Ascending aorta (tissue), 2 donors: ENCODE data around the gene C15orf61. TPM values are rescaled to one million over a fixed set of nuclear protein-coding genes. Genes with fewer than 3 reads are reported as not detected.

ENCODE experiments used
- DNase-seq, 2 donors: peaks; one replicate each; pipeline ENCODE4 v3.0.0-alpha.2; 2019; ENCODE audit warnings: low spot score in 2 of 2
- H3K27ac ChIP-seq, 2 donors: fragments of 200-600 bp; sonication (generic); one replicate each; pipeline ENCODE4 v1.5.1; 2016 to 2017; ENCODE audit warnings: mild to moderate bottlenecking in 1 of 2
- H3K27me3 ChIP-seq: fragments of 200-600 bp; sonication (generic); one replicate; pipeline ENCODE4 v1.5.1; 2017
- H3K36me3 ChIP-seq, 2 donors: fragments of 200-600 bp; sonication (generic); one replicate each; pipeline ENCODE4 v1.5.1; 2016
- H3K4me1 ChIP-seq, 2 donors: fragments of 200-600 bp; sonication (generic); one replicate each; pipeline ENCODE4 v1.5.1; 2016 to 2017; ENCODE audit warnings: mild to moderate bottlenecking in 1 of 2
- H3K4me3 ChIP-seq, 2 donors: fragments of 200-600 bp; sonication (generic); one replicate each; pipeline ENCODE4 v1.5.1; 2016 to 2017; ENCODE audit warnings: mild to moderate bottlenecking in 1 of 2
- H3K9me3 ChIP-seq, 2 donors: fragments of 200-600 bp; sonication (generic); one replicate each; pipeline ENCODE4 v1.5.1; 2016
- intact Hi-C: fragments of 100-400 bp; cut with DNase I; formaldehyde crosslinking; loops from one replicate; pipeline ENCODE4 v1.15.1; 2023
- total RNA-seq: library from RNA; depleted of rRNA; stranded (reverse); fragments of >200 nt; gene quantifications from one replicate; pipeline ENCODE4 v1.1.0, GENCODE V29; 2016
- TF ChIP-seq, protein P1 (sequence below), 3 experiments: fragments of 200-600 bp in 2 of 3; fragments of 450-650 bp in 1 of 3; sonication (generic) in 2 of 3; IDR thresholded peaks; one replicate each; pipeline ENCODE4 v1.5.1; 2016 to 2019; ENCODE audit warnings: antibody characterized with exemption in 3 of 3, mild to moderate bottlenecking in 1 of 3, moderate library complexity in 1 of 3

Gene C15orf61
- total RNA-seq, 1 donor from 2014 or later, result 2.3 TPM

DNA sequence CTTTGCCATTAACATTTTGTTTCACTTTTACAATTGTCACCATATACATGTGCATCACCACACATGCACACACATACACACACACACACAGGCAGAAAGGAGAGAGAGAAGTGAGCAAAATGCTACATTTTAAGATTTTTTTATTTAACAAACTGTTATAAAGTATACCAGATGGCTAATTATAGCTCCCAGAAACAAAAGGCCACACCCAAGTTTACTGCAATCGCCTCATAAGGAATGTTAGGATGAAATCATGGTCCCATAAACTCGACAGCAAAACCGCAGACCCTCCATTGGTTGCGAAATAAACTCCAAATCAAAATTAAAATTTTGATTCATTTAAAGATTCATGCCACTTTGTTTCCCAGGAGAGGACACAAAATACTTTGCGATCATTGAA lies 16.1 kb upstream of the C15orf61 start:
- Histone ChIP-seq H3K36me3 (no peaks in the 10 kb centered on the region), H3K27me3 (no peaks in the 10 kb centered on the region), H3K9me3 (no peaks in the 10 kb centered on the region), H3K4me3 (no peak overlapping the region), H3K4me1 (no peaks in the 10 kb centered on the region), H3K27ac (no peak overlapping the region)
- DNase-seq, result no peak
- TF ChIP-seq, protein P1, sequence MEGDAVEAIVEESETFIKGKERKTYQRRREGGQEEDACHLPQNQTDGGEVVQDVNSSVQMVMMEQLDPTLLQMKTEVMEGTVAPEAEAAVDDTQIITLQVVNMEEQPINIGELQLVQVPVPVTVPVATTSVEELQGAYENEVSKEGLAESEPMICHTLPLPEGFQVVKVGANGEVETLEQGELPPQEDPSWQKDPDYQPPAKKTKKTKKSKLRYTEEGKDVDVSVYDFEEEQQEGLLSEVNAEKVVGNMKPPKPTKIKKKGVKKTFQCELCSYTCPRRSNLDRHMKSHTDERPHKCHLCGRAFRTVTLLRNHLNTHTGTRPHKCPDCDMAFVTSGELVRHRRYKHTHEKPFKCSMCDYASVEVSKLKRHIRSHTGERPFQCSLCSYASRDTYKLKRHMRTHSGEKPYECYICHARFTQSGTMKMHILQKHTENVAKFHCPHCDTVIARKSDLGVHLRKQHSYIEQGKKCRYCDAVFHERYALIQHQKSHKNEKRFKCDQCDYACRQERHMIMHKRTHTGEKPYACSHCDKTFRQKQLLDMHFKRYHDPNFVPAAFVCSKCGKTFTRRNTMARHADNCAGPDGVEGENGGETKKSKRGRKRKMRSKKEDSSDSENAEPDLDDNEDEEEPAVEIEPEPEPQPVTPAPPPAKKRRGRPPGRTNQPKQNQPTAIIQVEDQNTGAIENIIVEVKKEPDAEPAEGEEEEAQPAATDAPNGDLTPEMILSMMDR (IDR thresholded peaks at IDR 0.05), result no peak
- intact Hi-C loops, result no loop called here

DNA sequence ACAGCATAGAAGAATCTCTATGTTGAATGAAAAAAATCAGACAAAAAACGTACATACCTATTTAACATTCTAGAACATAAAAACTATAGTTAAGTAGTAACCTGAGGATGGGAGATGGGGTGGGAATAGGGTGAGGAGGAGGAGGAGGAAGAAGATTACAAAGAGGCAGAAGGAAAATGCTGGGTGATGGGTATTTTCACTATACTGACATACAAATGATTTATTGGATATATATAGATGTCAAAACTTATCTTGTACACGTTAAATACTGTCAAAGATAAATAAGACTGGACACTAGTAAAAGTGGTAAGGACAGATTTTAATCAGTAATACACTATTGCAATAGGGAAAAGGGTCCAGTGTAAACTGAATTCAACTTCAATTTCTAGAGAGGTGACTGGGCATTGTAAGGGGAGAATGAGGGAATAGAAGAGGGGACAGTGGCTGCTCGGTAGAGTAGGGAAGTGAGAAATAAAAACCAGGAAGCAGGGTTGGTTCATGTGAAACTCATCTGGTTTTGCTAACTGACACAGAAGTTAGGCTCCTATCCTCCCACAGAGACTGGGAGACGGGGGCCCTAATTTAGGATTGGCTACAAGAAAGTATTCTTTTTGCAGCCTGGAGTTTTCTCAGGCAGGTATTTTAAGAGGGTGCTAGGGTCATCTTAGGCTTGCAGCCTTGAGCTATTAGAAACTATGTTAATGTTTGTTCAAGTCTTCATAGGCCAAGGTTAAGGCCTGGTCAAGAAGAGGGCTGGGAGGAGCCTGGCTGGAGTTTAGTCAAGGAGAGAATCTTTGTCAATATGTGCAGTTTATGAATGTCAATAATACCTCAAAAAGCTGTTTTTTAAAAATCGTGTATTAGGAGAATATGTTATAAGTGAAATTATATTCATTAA lies 15.0 kb upstream of the C15orf61 start:
- intact Hi-C loops, result no loop called here
- no peaks in the 10 kb centered on the region for H3K27me3 ChIP-seq
- TF ChIP-seq, protein P1 (IDR thresholded peaks at IDR 0.05), result no peak
- H3K4me3 ChIP-seq, result no peak overlapping the region
- H3K27ac ChIP-seq, result no peak overlapping the region
- no peaks in the 10 kb centered on the region for H3K36me3 ChIP-seq
- DNase-seq, result no peak
- H3K4me1 ChIP-seq, result no peaks in the 10 kb centered on the region
- no peaks in the 10 kb centered on the region for H3K9me3 ChIP-seq

DNA sequence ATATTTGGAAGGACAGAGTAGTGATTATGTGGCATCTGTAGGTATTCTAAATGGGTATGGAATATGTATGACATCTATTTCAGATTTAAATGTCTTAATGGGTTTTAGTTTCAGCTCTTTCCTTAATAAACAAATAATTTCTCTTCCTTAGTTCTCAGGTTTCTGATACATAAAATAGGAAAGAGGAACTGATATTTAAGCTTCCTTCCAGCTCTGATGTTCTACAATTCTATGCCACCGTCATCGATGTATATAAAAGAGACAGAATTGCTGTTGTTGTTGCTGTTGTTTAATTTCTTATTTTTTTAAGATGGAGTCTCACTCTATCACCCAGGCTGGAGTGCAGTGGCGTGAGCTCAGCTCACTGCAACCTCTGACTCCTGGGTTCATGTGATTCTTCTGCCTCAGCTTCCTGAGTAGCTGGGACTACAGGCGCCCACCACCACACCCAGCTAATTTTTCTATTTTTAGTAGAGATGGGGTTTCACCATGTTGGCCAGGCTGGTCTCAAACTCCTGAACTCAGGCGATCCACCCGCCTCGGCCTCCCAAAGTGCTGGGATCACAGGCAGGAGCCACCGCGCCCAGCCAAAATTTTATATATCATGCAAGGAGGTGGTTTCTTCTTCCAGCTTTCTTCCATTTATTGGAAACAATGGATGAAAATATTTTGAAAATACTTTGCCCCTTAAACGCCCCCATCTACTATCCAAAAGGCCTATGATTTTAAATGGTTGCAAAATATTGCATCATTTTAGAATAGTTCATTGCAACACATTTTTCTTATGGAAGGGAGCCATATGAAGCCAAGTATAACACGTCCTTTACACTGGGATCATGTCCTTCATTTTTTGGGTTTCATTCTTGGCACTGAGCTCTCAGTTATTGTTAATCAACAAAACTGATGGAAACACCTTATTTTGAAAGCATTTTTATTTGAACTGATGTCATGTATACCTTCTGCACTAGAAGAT lies 13.9 kb upstream of the C15orf61 start:
- intact Hi-C loops, result no loop called here
- Histone ChIP-seq H3K4me1 (no peaks in the 10 kb centered on the region), H3K9me3 (no peaks in the 10 kb centered on the region), H3K27ac (no peak overlapping the region), H3K27me3 (no peaks in the 10 kb centered on the region), H3K36me3 (peaks cover 0 to 3% of the 10 kb centered on the region in 2 donors), H3K4me3 (no peak overlapping the region)
- TF ChIP-seq, protein P1 (IDR thresholded peaks at IDR 0.05), result no peak
- DNase-seq, result no peak

DNA sequence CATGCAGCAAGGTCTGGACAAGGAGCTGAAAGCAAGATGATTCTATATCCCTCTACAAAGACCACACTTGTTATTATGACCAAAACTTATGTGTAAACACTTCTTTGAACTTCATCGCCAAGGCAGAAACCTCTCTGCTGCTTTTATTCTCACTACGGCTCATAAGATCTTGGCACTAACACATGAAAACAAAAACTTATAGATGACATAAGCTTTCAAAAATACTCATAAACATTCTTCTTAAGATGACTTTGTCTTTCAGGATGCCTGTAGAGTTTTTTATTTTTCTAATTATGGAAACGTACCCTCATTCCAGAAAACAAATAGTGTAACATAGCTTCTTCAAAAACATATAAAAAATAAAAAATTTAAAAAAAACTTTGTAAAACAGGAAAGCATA lies 12.5 kb upstream of the C15orf61 start:
- H3K27me3 ChIP-seq, result no peaks in the 10 kb centered on the region
- intact Hi-C loops, result no loop called here
- TF ChIP-seq, protein P1 (IDR thresholded peaks at IDR 0.05), result no peak
- H3K4me3 ChIP-seq, result no peak overlapping the region
- no peaks in the 10 kb centered on the region for H3K4me1 ChIP-seq
- no peak for DNase-seq
- no peaks in the 10 kb centered on the region for H3K9me3 ChIP-seq
- peaks cover 0 to 12% of the 10 kb centered on the region in 2 donors for H3K36me3 ChIP-seq
- H3K27ac ChIP-seq, result no peak overlapping the region

DNA sequence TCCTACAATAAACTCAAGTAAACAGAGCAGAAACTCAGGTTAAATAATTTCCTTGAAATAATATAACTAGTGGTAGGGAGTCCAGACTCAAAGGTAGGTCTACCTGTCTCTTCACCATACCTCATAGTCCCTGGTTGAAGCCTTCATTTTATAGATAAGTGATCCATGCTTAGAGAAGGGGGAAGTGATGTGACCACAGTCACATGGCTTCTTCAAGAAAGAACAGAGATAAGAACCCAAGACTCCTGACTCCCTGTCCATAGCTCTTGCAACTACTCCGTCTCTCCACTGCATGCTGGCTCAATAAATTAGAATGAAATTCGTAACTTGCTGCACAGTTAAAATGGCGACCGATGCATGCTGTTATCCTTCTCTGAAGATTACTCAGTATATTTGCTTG lies 11.0 kb upstream of the C15orf61 start:
- DNase-seq, result no peak
- intact Hi-C loops, result no loop called here
- Histone ChIP-seq H3K9me3 (no peaks in the 10 kb centered on the region), H3K27ac (no peak overlapping the region), H3K27me3 (no peaks in the 10 kb centered on the region), H3K4me1 (no peaks in the 10 kb centered on the region), H3K36me3 (peaks cover 0 to 18% of the 10 kb centered on the region in 2 donors), H3K4me3 (no peak overlapping the region)
- TF ChIP-seq, protein P1 (IDR thresholded peaks at IDR 0.05), result no peak
